Neural cell (in vitro differentiated cells): ENCODE data around the gene POU3F2.

ENCODE experiments used
- CTCF ChIP-seq: fragments of 450-650 bp; IDR thresholded peaks from 2 replicates; pipeline ENCODE4 v1.5.1; 2014; ENCODE audit warnings: antibody characterized with exemption, mild to moderate bottlenecking, moderate library complexity; ENCODE audit not compliant: poor library complexity, severe bottlenecking
- EP300 ChIP-seq: fragments of 450-650 bp; conservative IDR thresholded peaks from 2 replicates; pipeline ENCODE4 v1.6.1; 2014; ENCODE audit warnings: antibody characterized with exemption, mild to moderate bottlenecking, moderate library complexity; ENCODE audit not compliant: poor library complexity, severe bottlenecking
- POLR2AphosphoS5 ChIP-seq: IDR thresholded peaks from 2 replicates; pipeline ENCODE4 v1.6.1; 2012
- REST ChIP-seq: IDR thresholded peaks from 2 replicates; pipeline ENCODE4 v1.6.1; 2012; ENCODE audit warnings: borderline replicate concordance
- TAF1 ChIP-seq: IDR thresholded peaks from 2 replicates; pipeline ENCODE4 v1.6.1; 2012; ENCODE audit warnings: low read depth

- TF ChIP-seq CTCF (no peak), TAF1 (no peak), REST (no peak), EP300 (no peak), POLR2AphosphoS5 (no peak)
Measured at GRCh38 chr6:98812220-98812619, 22.2 kb upstream of the POU3F2 start.
